ENCODE measurements around the gene SHROOM3. TPM values are rescaled to one million over a fixed set of nuclear protein-coding genes. Genes with fewer than 3 reads are reported as not detected.

Gene SHROOM3
- total RNA-seq, 2 experiments from 2014 or later, result not detected

- Histone ChIP-seq H3K4me3 (ENCODE audit: low read length) (no peak overlapping the region), H3K27me3 (ENCODE audit: control insufficient read depth in 1 of 2, insufficient read depth in 2 of 2, low read length in 2 of 2) (no peaks in the 10 kb centered on the region), H3K27ac (ENCODE audit: low read depth in 1 of 2, low read length in 2 of 2) (no peak overlapping the region), H3K4me1 (ENCODE audit: insufficient read depth, low read length) (no peaks in the 10 kb centered on the region), H3K36me3 (ENCODE audit: insufficient read depth, low read length) (no peaks in the 10 kb centered on the region), H3K9me3 (ENCODE audit: control insufficient read depth in 1 of 2, insufficient read depth in 1 of 2, low read length in 2 of 2) (no peaks in the 10 kb centered on the region)
- no peaks in the 10 kb centered on the region for H3K36me3 Mint-ChIP-seq (ENCODE audit: low read depth)
- TF ChIP-seq CTCF (IDR thresholded peaks at IDR 0.05), result no peak
- no peaks in the 10 kb centered on the region for H3K9me3 Mint-ChIP-seq
- POLR2A ChIA-PET, result no interaction called here
- H3K4me3 Mint-ChIP-seq, result no peak overlapping the region
- no peak overlapping the region for H3K27ac Mint-ChIP-seq
- DNase-seq (no peak), ATAC-seq (ENCODE audit: poor library complexity) (no peak)
- no peaks in the 10 kb centered on the region for H3K4me1 Mint-ChIP-seq (ENCODE audit: low read depth)
- CTCF ChIA-PET, result no interaction called here
- intact Hi-C loops (cut with DNase I, micrococcal nuclease), result no loop called here
- peaks cover 3% of the 10 kb centered on the region for H3K27me3 Mint-ChIP-seq
Measured at GRCh38 chr4:76470064-76470463, 35.0 kb downstream of the SHROOM3 start.

- Mint-ChIP-seq H3K27me3 (peaks cover 5% of the 10 kb centered on the region), H3K4me3 (no peak overlapping the region), H3K4me1 (ENCODE audit: low read depth) (no peaks in the 10 kb centered on the region), H3K9me3 (no peaks in the 10 kb centered on the region), H3K36me3 (ENCODE audit: low read depth) (no peaks in the 10 kb centered on the region), H3K27ac (no peak overlapping the region)
- H3K27me3 ChIP-seq (ENCODE audit: control insufficient read depth in 1 of 2, insufficient read depth in 2 of 2, low read length in 2 of 2), result no peaks in the 10 kb centered on the region
- no peaks in the 10 kb centered on the region for H3K4me1 ChIP-seq (ENCODE audit: insufficient read depth, low read length)
- no peaks in the 10 kb centered on the region for H3K36me3 ChIP-seq (ENCODE audit: insufficient read depth, low read length)
- ChIA-PET POLR2A (no interaction called here), CTCF (no interaction called here)
- H3K27ac ChIP-seq (ENCODE audit: low read depth in 1 of 2, low read length in 2 of 2), result no peak overlapping the region
- TF ChIP-seq CTCF (IDR thresholded peaks at IDR 0.05), result no peak
- intact Hi-C loops (cut with DNase I, micrococcal nuclease), result no loop called here
- DNase-seq, result no peak
- ATAC-seq (ENCODE audit: poor library complexity), result no peak
- no peak overlapping the region for H3K4me3 ChIP-seq (ENCODE audit: low read length)
- no peaks in the 10 kb centered on the region for H3K9me3 ChIP-seq (ENCODE audit: control insufficient read depth in 1 of 2, insufficient read depth in 1 of 2, low read length in 2 of 2)
Measured at GRCh38 chr4:76470532-76470931, 35.5 kb downstream of the SHROOM3 start.

GRCh38 chr4:76476571-76476970, 41.5 kb downstream of the SHROOM3 start:
- Mint-ChIP-seq H3K27ac (no peak overlapping the region), H3K4me1 (ENCODE audit: low read depth) (no peaks in the 10 kb centered on the region), H3K9me3 (peaks cover 3% of the 10 kb centered on the region), H3K27me3 (peaks cover 9% of the 10 kb centered on the region), H3K36me3 (ENCODE audit: low read depth) (no peaks in the 10 kb centered on the region), H3K4me3 (no peak overlapping the region)
- POLR2A ChIA-PET, result no interaction called here
- H3K4me1 ChIP-seq (ENCODE audit: insufficient read depth, low read length), result no peaks in the 10 kb centered on the region
- DNase-seq, result no peak
- no peak overlapping the region for H3K4me3 ChIP-seq (ENCODE audit: low read length)
- no peaks in the 10 kb centered on the region for H3K27me3 ChIP-seq (ENCODE audit: control insufficient read depth in 1 of 2, insufficient read depth in 2 of 2, low read length in 2 of 2)
- peaks cover 0 to 8% of the 10 kb centered on the region in 2 experiments for H3K9me3 ChIP-seq (ENCODE audit: control insufficient read depth in 1 of 2, insufficient read depth in 1 of 2, low read length in 2 of 2)
- no peak for TF ChIP-seq CTCF (IDR thresholded peaks at IDR 0.05)
- no peak for ATAC-seq (ENCODE audit: poor library complexity)
- no peak overlapping the region for H3K27ac ChIP-seq (ENCODE audit: low read depth in 1 of 2, low read length in 2 of 2)
- H3K36me3 ChIP-seq (ENCODE audit: insufficient read depth, low read length), result no peaks in the 10 kb centered on the region
- CTCF ChIA-PET, result no interaction called here
- intact Hi-C loops (cut with DNase I, micrococcal nuclease), result no loop called here
